Transverse colon (tissue), 4 donors: Measurements from ENCODE around the gene KCTD2. TPM values are rescaled to one million over a fixed set of nuclear protein-coding genes. Genes with fewer than 3 reads are reported as not detected.
"Not testable (repeated sequence)": the region's sequence is repeated elsewhere in the genome, so short reads cannot be mapped to it uniquely, and the experiment has no call there.

Experiments used
- DNase-seq: peaks from one replicate; pipeline ENCODE4 v3.0.0-alpha.2; 2019
- H3K27ac ChIP-seq, 4 donors: fragments of 200-600 bp; sonication (generic); 2 replicates each; pipeline ENCODE4 v1.5.1; 2016 to 2018; ENCODE audit warnings: inconsistent platforms in 4 of 4
- H3K27me3 ChIP-seq: fragments of 200-600 bp; sonication (generic); 2 replicates; pipeline ENCODE4 v1.5.1; 2017; ENCODE audit warnings: inconsistent platforms
- H3K36me3 ChIP-seq, 4 donors: fragments of 200-600 bp; sonication (generic); 2 replicates each; pipeline ENCODE4 v1.5.1; 2017 to 2019; ENCODE audit warnings: inconsistent platforms in 4 of 4
- H3K4me1 ChIP-seq, 4 donors: fragments of 200-600 bp; sonication (generic); 2 replicates each; pipeline ENCODE4 v1.5.1; 2017 to 2020; ENCODE audit warnings: inconsistent platforms in 4 of 4
- H3K4me3 ChIP-seq, 4 donors: fragments of 200-600 bp; sonication (generic); 1 replicate in 1 of 4; 2 replicates in 3 of 4; pipeline versions ENCODE4 v1.5.1 to v1.6.1; 2017 to 2019; ENCODE audit warnings: inconsistent platforms in 4 of 4
- H3K9me3 ChIP-seq, 2 donors: fragments of 200-600 bp; sonication (generic); 2 replicates each; pipeline ENCODE4 v1.5.1; 2017 to 2019; ENCODE audit warnings: inconsistent platforms in 2 of 2
- CTCF ChIP-seq, 5 experiments: fragments of 200-600 bp in 3 of 5; fragments of 450-650 bp in 2 of 5; sonication (generic) in 3 of 5; IDR thresholded peaks; 1 replicate in 2 of 5; 2 replicates in 3 of 5; pipeline ENCODE4 v1.5.1; 2016 to 2017; ENCODE audit warnings: antibody characterized with exemption in 5 of 5, inconsistent platforms in 3 of 5, mild to moderate bottlenecking in 2 of 5, moderate library complexity in 1 of 5
- EP300 ChIP-seq: sonication (generic); formaldehyde crosslinking; IDR thresholded peaks from one replicate; pipeline ENCODE4 v1.6.1; 2017; ENCODE audit warnings: antibody characterized with exemption, low read depth
- POLR2A ChIP-seq: fragments of 450-650 bp; IDR thresholded peaks from one replicate; pipeline ENCODE4 v1.6.1; 2016; ENCODE audit warnings: antibody characterized with exemption, mild to moderate bottlenecking, moderate library complexity
- POLR2AphosphoS5 ChIP-seq, 3 donors: sonication (generic); formaldehyde crosslinking; IDR thresholded peaks; one replicate each; pipeline ENCODE4 v1.6.1; 2016; ENCODE audit warnings: antibody characterized with exemption in 3 of 3
- WGBS, 2 donors: methylation state at CpG; one replicate each; pipeline ENCODE4 v1.1.5; 2018; ENCODE audit warnings: low coverage in 1 of 2; 5-methylcytosine and 5-hydroxymethylcytosine counted together
- in situ Hi-C, 4 donors: fragments of 200-750 bp; cut with MboI; loops; one replicate each; pipeline versions ENCODE4 v1.15.0 to v1.15.1; 2017; ENCODE audit warnings: low sequenced_read_pairs in 3 of 4, low pct_ligation_motif_present in 1 of 4, low pct_unique_long_range_greater_than_20kb in 1 of 4
- intact Hi-C: fragments of 100-400 bp; cut with DNase I; formaldehyde crosslinking; loops from one replicate; pipeline ENCODE4 v1.15.1; 2023; ENCODE audit warnings: low total_unique reads
- total RNA-seq, 4 donors: library from RNA; depleted of rRNA; stranded (reverse); fragments of >200 nt; gene quantifications; one replicate each; pipeline ENCODE4 v1.1.0, GENCODE V29; 2016

Gene KCTD2
- total RNA-seq, 4 donors from 2014 or later: 14.5 to 24.7 (median 19.7) TPM

- intact Hi-C loops: no loop called here
- WGBS, 2 donors: 86 to 100% methylated on average over 1 to 7 of the region's 7 CpGs
Observed at GRCh38 chr17:75044716-75045115, 2.3 kb upstream of the KCTD2 start.

GRCh38 chr17:75045946-75046406 is 1.0 kb upstream of the KCTD2 start:
- Histone ChIP-seq H3K4me3 (peak overlapping the region; percentile 66 to 98 (median 78)), H3K27ac (peak overlapping the region; percentile 93 to 99 (median 98)), H3K36me3 (peaks cover 0 to 12% (median 4%) of the 10 kb centered on the region in 4 donors), H3K4me1 (peaks cover 12 to 30% (median 23%) of the 10 kb centered on the region in 4 donors)
- H3K27me3 ChIP-seq, in situ Hi-C loops, DNase-seq, H3K9me3 ChIP-seq, intact Hi-C loops: not testable (repeated sequence)
- 23 to 70% methylated on average over 5 to 25 of the region's 25 CpGs for WGBS, 2 donors

More at GRCh38 chr17:75044716-75045115, 2.3 kb upstream of the KCTD2 start:
- TF ChIP-seq POLR2A: no peak
- TF ChIP-seq CTCF (IDR thresholded peaks at IDR 0.05): no peak
- TF ChIP-seq EP300: no peak
- no peak for TF ChIP-seq POLR2AphosphoS5 (IDR thresholded peaks at IDR 0.05)
- no peaks in the 10 kb centered on the region for H3K9me3 ChIP-seq
- peaks cover 12 to 30% (median 23%) of the 10 kb centered on the region in 4 donors for H3K4me1 ChIP-seq
- H3K4me3 ChIP-seq: no peak overlapping the region
- no peaks in the 10 kb centered on the region for H3K27me3 ChIP-seq
- no peak for DNase-seq
- H3K27ac ChIP-seq: no peak overlapping the region
- peaks cover 0 to 25% (median 10%) of the 10 kb centered on the region in 4 donors for H3K36me3 ChIP-seq
- in situ Hi-C loops: no loop called here

GRCh38 chr17:75047398-75048098 is 523 bp downstream of the KCTD2 start:
- DNase-seq: peak; percentile 51
- TF ChIP-seq POLR2AphosphoS5 (IDR thresholded peaks at IDR 0.05): no peak
- no peak for TF ChIP-seq CTCF (IDR thresholded peaks at IDR 0.05)
- TF ChIP-seq EP300: no peak
- no peak for TF ChIP-seq POLR2A
- in situ Hi-C loops: no loop called here
- Histone ChIP-seq H3K4me1 (peaks cover 12 to 30% (median 23%) of the 10 kb centered on the region in 4 donors), H3K9me3 (no peaks in the 10 kb centered on the region), H3K36me3 (peaks cover 0 to 6% (median 2%) of the 10 kb centered on the region in 4 donors), H3K4me3 (peak overlapping the region; percentile 66 to 98 (median 82)), H3K27ac (peak overlapping the region; percentile 93 to 99 (median 98)), H3K27me3 (no peaks in the 10 kb centered on the region)
- 1% methylated on average over 26 of the region's 38 CpGs; no CpG with 5 or more reads in 1 of the 2 donors for whole genome bisulfite sequencing, 2 donors
- intact Hi-C loops: no loop called here

GRCh38 chr17:75048249-75048878 is 1.3 kb downstream of the KCTD2 start:
- DNase-seq: no peak

More at GRCh38 chr17:75048249-75048878, 1.3 kb downstream of the KCTD2 start:
- Histone ChIP-seq H3K36me3 (peaks cover 0 to 12% (median 6%) of the 10 kb centered on the region in 4 donors), H3K9me3 (no peaks in the 10 kb centered on the region), H3K4me3 (peak overlapping the region in 2 of 4 donors; percentile 66 to 98), H3K4me1 (peaks cover 12 to 30% (median 23%) of the 10 kb centered on the region in 4 donors), H3K27me3 (no peaks in the 10 kb centered on the region), H3K27ac (peak overlapping the region; percentile 93 to 99 (median 98))
- in situ Hi-C loops: no loop called here
- TF ChIP-seq POLR2A (no peak), POLR2AphosphoS5 (IDR thresholded peaks at IDR 0.05) (no peak), CTCF (IDR thresholded peaks at IDR 0.05) (no peak), EP300 (no peak)
- intact Hi-C loops: no loop called here
- WGBS, 2 donors: 32 to 41% methylated on average over 5 of the region's 5 CpGs
